WERI-Rb-1 (cell line): ENCODE measurements around the gene UQCRC1.

Experiments used
- DNase-seq: peaks from one replicate; pipeline ENCODE4 v3.0.0-alpha.2; 2020
- H3K27ac ChIP-seq: fragments of 250-450 bp; sonication (Bioruptor Pico); 2 replicates; pipeline ENCODE4 v1.5.1; 2020; ENCODE audit warnings: mild to moderate bottlenecking, moderate library complexity
- H3K27me3 ChIP-seq: fragments of 250-450 bp; sonication (Bioruptor Pico); 2 replicates; pipeline ENCODE4 v1.5.1; 2021; ENCODE audit warnings: mild to moderate bottlenecking, low read depth, moderate library complexity; ENCODE audit not compliant: insufficient read depth, severe bottlenecking
- H3K36me3 ChIP-seq: fragments of 250-450 bp; sonication (Bioruptor Pico); 2 replicates; pipeline ENCODE4 v1.5.1; 2020; ENCODE audit warnings: mild to moderate bottlenecking, moderate library complexity
- H3K4me3 ChIP-seq: 2 replicates; pipeline ENCODE4 v1.5.1; 2011; ENCODE audit warnings: low read depth, mild to moderate bottlenecking, control low read depth, low read length
- H3K9me3 ChIP-seq: fragments of 250-450 bp; sonication (Bioruptor Pico); 2 replicates; pipeline ENCODE4 v1.5.1; 2021; ENCODE audit warnings: mild to moderate bottlenecking, moderate library complexity; ENCODE audit not compliant: severe bottlenecking
- TF ChIP-seq, protein P1 (sequence below): IDR thresholded peaks from 2 replicates; pipeline ENCODE4 v1.5.1; 2011; ENCODE audit warnings: low read depth, mild to moderate bottlenecking, control low read depth, inconsistent platforms, low read length

UQCRC1 gene

DNA sequence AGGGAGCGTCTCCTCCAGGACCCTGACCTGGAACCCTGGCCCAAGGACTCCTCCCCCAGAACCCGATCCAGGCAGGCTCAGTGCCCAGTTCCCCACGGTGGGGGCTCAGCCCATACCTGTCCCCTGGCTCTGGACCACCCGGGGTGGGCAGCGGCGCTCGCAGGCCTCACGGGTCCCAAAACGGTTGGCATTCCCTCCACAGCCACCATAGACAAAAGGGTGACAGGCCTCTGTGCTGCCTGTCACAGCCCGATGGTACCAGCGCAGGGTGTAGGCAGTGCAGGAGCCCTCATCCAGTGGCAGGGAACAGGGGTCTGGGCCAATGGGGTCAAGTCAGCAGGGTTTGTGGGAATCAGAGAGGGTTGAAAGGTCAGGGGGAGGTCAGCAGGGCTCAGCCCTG is 44.8 kb downstream of the UQCRC1 start:
- peak overlapping the region; percentile 80 for H3K27ac ChIP-seq
- no peaks in the 10 kb centered on the region for H3K9me3 ChIP-seq
- H3K27me3 ChIP-seq: no peaks in the 10 kb centered on the region
- DNase-seq: no peak
- TF ChIP-seq, protein P1, sequence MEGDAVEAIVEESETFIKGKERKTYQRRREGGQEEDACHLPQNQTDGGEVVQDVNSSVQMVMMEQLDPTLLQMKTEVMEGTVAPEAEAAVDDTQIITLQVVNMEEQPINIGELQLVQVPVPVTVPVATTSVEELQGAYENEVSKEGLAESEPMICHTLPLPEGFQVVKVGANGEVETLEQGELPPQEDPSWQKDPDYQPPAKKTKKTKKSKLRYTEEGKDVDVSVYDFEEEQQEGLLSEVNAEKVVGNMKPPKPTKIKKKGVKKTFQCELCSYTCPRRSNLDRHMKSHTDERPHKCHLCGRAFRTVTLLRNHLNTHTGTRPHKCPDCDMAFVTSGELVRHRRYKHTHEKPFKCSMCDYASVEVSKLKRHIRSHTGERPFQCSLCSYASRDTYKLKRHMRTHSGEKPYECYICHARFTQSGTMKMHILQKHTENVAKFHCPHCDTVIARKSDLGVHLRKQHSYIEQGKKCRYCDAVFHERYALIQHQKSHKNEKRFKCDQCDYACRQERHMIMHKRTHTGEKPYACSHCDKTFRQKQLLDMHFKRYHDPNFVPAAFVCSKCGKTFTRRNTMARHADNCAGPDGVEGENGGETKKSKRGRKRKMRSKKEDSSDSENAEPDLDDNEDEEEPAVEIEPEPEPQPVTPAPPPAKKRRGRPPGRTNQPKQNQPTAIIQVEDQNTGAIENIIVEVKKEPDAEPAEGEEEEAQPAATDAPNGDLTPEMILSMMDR: no peak
- no peak overlapping the region for H3K4me3 ChIP-seq
- peaks cover 2% of the 10 kb centered on the region; the same call in 1 of the 2 replicates for H3K36me3 ChIP-seq

DNA sequence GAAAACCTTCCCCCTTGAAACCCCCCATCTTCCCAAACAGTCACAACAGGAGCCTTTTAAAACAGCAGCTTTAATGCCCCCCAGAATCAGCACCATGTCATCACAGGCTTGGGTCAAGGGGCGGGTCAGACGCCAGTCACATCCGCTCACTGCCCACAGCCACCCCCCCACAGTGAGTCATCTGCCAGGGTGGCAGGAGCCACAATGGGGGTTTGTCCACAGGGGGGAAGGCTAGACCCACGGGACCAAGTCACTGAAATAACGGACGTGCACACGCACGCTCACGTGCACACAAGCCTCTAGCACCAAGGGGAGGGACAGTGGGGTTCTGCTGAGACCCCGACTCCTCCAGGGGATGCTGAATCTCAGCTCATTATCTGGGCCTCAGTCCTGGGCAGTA is 45.4 kb downstream of the UQCRC1 start:
- Histone ChIP-seq H3K27me3 (no peaks in the 10 kb centered on the region), H3K9me3 (no peaks in the 10 kb centered on the region), H3K36me3 (peaks cover 2% of the 10 kb centered on the region; the same call in 1 of the 2 replicates), H3K4me3 (no peak overlapping the region), H3K27ac (peak overlapping the region; percentile 80)
- DNase-seq: no peak
- TF ChIP-seq, protein P1: no peak

DNA sequence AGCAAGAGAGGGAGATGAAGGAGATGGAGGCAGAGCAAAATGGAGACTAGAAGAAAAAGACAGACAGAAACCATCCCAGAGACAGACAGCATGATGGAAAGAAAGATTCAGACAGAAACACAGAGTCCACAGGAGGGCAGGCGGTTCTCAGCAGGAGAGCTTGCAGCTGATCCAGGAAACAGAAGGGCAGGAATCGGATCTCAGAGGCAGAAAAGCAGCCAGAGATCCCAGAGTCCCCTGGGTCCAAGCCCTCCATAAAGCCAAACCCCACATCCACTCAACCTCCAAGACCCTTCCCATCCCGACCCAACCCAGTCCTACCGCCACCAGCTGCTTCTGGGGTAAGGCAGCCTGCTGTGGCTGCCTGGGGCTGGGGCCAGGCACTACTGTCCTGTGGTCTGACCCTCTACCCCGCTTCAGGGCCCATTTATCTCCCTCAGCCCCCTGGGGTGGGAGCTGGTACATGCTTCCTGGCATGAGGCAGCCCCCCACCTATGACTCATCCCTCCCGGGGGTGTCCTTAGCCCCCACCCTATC is 46.0 kb downstream of the UQCRC1 start, which contains the start of gene UCN2:
UCN2 (minus strand) TSS at position 400 of the 537 bp plus-strand sequence. CDS start 657 bp downstream, outside the sequence.
- peak; percentile 54 for DNase-seq
- Histone ChIP-seq H3K4me3 (no peak within 1 kb of the TSS), H3K27ac (peak within 1 kb of the TSS; percentile 80)

DNA sequence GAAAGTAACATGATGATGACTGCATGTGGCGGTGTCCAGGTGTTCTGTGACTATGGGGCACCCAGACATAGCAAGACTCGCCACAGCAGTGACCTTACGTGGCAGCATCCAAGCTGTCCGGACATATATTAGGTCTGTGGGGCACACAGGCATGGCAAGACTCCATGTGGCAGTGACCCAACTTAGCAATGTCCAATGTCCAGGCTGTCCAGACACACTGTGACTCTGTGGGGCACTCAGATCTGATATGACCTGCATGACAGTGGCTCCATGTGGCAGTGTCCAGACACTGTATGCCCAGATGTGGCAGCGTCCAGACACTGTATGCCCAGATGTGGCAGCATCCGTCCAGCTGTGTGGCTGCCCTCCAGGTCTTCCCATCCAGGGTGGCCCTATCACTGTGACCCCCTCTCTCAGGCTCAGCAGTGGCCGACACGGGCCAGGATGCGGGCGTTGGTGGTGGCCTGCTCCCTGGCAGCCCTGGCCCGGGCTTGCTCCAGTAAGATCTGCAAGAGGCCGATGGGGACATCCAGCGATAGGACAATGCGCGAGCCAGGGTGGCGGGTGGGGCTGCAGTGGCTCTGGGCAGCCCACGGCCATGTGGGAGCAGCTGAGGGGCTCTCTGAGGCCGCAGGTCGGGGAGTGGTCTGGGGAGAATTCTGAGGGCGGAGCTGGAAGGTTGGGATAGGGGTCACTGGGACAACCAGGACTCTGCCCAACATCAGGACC is 46.9 kb downstream of the UQCRC1 start:
- Histone ChIP-seq H3K4me3 (no peak overlapping the region), H3K36me3 (peaks cover 2% of the 10 kb centered on the region; the same call in 1 of the 2 replicates), H3K9me3 (no peaks in the 10 kb centered on the region), H3K27me3 (no peaks in the 10 kb centered on the region), H3K27ac (peak overlapping the region; percentile 80)
- DNase-seq: no peak
- TF ChIP-seq, protein P1: no peak

More for the DNA sequence above, 46.0 kb downstream of the UQCRC1 start, which contains the start of gene UCN2:
- H3K36me3 ChIP-seq: peaks cover 2% of the 10 kb centered on the region; the same call in 1 of the 2 replicates
- TF ChIP-seq, protein P1: peak; percentile 24; the same call in 1 of the 2 replicates
- no peaks in the 10 kb centered on the region for H3K9me3 ChIP-seq
- H3K27me3 ChIP-seq: no peaks in the 10 kb centered on the region

DNA sequence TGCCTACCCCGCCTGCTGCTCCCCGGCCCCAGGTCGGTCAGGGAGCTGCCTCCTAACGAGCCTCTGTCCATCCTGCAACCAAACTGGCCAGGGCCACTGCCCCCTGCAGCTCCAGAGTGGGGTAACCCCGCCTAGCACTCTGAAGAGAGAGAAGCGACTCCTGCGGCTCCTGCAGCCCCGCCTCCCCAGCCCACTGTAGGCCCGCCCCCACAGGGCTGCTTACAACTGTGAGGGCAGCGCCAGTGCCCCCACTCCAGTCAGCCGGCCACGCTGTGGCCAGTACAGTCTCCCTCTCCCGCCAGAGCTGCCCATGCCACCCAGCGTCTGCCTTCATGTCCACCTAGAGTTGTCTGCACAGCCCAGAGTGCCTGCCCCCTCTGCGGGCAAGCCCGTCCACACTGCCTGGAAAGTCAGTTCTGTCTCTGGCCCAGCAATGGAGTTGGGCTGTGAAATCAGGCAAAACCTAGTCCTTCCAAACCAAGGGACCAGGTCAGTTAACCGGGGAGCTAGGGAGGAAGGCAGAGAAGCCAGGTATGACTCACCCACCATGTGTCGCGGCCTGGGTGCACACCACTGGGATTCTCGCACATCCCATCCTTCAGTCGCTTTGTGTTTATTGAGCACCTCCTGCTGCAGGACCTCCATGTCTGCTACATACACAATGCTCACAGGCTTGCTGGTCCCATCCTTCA is 48.3 kb downstream of the UQCRC1 start:
- TF ChIP-seq, protein P1: peak; percentile 60
- H3K4me3 ChIP-seq: peak overlapping the region; percentile 50
- peaks cover 2% of the 10 kb centered on the region; the same call in 1 of the 2 replicates for H3K36me3 ChIP-seq
- no peaks in the 10 kb centered on the region for H3K9me3 ChIP-seq
- no peaks in the 10 kb centered on the region for H3K27me3 ChIP-seq
- DNase-seq: peak; percentile 96
- peak overlapping the region; percentile 77 for H3K27ac ChIP-seq
